Progenitor cell of endocrine pancreas (in vitro differentiated cells): Measurements from ENCODE around the gene AIFM1. TPM values are rescaled to one million over a fixed set of nuclear protein-coding genes. Genes with fewer than 3 reads are reported as not detected.

Experiments used
- DNase-seq: peaks from one replicate; pipeline ENCODE4 v3.0.0; 2021; ENCODE audit warnings: low spot score; ENCODE audit not compliant: unreplicated experiment
- H3K27ac Mint-ChIP-seq: 2 replicates; pipeline ENCODE4 v1.8.0; 2021; ENCODE audit warnings: mild to moderate bottlenecking, moderate library complexity, mixed read lengths
- H3K27me3 Mint-ChIP-seq: 2 replicates; pipeline ENCODE4 v1.8.0; 2021; ENCODE audit warnings: mixed read lengths
- H3K36me3 Mint-ChIP-seq: 2 replicates; pipeline ENCODE4 v1.8.0; 2022; ENCODE audit warnings: mixed read lengths; ENCODE audit not compliant: insufficient read depth
- H3K4me1 Mint-ChIP-seq: 2 replicates; pipeline ENCODE4 v1.8.0; 2021; ENCODE audit warnings: low read depth, mixed read lengths
- H3K4me3 Mint-ChIP-seq: 2 replicates; pipeline ENCODE4 v1.8.0; 2021; ENCODE audit warnings: low read depth, mild to moderate bottlenecking, moderate library complexity, mixed read lengths
- H3K9me3 Mint-ChIP-seq: 2 replicates; pipeline ENCODE4 v1.8.0; 2021; ENCODE audit warnings: low read depth, mixed read lengths
- total RNA-seq: library from RNA; stranded (reverse); gene quantifications from 2 replicates; pipeline ENCODE4 v1.2.1, GENCODE V29; 2021
- TF ChIP-seq, protein P1 (sequence below): fragments of 200-600 bp; sonication (generic); IDR thresholded peaks from one replicate; pipeline ENCODE4 v1.5.0; 2021; ENCODE audit warnings: antibody characterized with exemption, mild to moderate bottlenecking; ENCODE audit not compliant: unreplicated experiment

Gene AIFM1
- total RNA-seq, 1 donor from 2014 or later, result 35.5 TPM

DNA sequence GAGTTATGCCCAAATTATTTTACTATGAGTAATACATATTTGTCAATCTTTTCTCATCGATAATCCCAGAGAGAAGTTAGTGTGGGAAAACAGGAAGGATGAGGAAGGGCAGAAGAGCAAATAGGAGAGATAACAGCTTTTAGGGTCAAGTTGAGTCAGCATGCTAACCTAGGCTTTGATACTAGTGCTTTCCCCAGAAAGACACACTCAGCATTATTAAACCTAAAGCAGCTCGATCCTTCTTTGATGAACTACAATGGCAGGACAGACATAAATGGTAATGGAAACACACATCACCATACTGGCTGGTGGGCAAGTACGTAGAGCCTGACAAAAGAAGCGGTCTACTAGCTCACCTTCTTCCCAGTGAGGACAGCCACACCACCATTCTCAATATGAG, 20.5 kb downstream of the AIFM1 start:
- DNase-seq, result no peak
- Mint-ChIP-seq H3K4me1 (no peaks in the 10 kb centered on the region), H3K4me3 (no peak overlapping the region), H3K27ac (no peak overlapping the region), H3K27me3 (no peaks in the 10 kb centered on the region), H3K9me3 (peaks cover 16% of the 10 kb centered on the region), H3K36me3 (peaks cover 23% of the 10 kb centered on the region)
- TF ChIP-seq, protein P1, sequence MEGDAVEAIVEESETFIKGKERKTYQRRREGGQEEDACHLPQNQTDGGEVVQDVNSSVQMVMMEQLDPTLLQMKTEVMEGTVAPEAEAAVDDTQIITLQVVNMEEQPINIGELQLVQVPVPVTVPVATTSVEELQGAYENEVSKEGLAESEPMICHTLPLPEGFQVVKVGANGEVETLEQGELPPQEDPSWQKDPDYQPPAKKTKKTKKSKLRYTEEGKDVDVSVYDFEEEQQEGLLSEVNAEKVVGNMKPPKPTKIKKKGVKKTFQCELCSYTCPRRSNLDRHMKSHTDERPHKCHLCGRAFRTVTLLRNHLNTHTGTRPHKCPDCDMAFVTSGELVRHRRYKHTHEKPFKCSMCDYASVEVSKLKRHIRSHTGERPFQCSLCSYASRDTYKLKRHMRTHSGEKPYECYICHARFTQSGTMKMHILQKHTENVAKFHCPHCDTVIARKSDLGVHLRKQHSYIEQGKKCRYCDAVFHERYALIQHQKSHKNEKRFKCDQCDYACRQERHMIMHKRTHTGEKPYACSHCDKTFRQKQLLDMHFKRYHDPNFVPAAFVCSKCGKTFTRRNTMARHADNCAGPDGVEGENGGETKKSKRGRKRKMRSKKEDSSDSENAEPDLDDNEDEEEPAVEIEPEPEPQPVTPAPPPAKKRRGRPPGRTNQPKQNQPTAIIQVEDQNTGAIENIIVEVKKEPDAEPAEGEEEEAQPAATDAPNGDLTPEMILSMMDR, result no peak

DNA sequence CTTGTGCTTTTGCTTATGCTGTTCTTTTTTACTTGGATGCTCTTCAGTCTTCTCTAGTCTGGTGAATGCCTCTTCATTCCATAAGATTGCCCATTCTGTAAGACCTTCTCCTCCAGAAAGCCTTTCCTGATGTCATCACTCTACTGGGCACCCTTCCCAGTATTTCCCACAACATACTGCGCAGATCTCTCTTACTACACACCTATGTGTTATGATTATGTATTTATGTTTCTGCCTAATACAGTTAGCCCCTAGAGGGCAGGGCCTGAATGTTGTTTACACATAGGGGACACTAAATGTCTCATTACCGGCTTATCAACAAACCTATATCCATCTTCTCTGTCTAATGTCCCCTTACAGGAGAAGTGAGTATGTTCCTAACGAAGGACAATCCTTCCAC, 21.1 kb downstream of the AIFM1 start:
- no peak for DNase-seq
- no peaks in the 10 kb centered on the region for H3K4me1 Mint-ChIP-seq
- no peak overlapping the region for H3K4me3 Mint-ChIP-seq
- peaks cover 14% of the 10 kb centered on the region for H3K9me3 Mint-ChIP-seq
- TF ChIP-seq, protein P1, result no peak
- H3K36me3 Mint-ChIP-seq, result peaks cover 22% of the 10 kb centered on the region
- no peak overlapping the region for H3K27ac Mint-ChIP-seq
- H3K27me3 Mint-ChIP-seq, result no peaks in the 10 kb centered on the region

DNA sequence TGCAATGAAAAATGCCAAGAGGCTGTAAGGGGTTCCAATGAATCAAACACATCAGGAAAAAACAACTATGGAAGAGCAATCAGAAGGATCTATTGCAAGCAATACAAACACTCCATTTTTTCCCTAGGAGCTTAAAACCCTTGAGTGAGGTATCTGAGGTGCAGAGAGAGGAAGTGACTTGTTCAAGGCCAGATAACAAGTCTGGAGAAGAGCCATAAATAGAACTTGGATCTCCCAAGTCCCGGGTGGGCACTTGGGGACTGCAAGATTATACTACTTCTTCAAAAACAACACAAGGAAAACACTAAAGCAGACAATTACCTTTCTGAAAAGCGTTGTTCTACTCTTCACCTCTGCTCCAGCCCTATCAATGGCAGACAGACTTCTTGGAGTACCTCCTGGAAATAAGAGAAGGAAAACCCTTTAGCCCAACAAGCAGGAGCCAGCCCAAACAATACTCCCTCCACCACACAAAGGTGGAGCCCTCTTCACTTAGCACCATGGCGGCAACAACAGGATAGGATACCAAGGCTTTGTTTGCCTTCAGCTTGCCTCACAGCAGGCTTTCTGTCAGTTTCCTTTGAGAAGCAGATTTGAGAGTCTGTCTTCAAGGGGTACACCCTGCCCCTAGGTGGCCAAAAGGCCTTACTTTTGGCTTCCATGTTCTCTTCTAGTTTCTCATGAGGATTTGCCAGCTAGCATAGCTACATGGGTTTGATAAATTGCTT, 26.0 kb downstream of the AIFM1 start:
- Mint-ChIP-seq H3K27ac (no peak overlapping the region), H3K9me3 (peaks cover 17% of the 10 kb centered on the region), H3K27me3 (no peaks in the 10 kb centered on the region), H3K4me3 (no peak overlapping the region), H3K4me1 (no peaks in the 10 kb centered on the region), H3K36me3 (peaks cover 19% of the 10 kb centered on the region)
- no peak for DNase-seq
- TF ChIP-seq, protein P1, result no peak

DNA sequence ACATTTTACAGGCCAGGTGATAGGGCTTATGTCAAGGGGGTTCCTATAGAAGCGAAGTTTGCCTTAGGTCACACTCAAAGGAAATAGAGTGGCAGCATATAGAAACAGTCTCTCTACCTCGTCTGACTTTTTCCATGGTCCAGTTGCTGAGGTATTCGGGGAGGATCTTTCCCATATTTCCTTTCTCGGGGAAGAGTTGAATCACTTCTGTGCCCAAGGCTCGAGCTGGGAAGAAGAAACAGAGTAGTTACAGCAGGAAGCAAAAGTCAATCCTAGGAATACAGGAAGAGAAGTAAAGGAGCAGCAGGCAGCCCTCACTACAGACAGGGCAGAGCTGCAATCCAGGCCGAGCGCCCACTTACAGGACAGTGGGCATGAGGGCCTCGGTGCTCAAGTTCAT, 28.7 kb downstream of the AIFM1 start:
- TF ChIP-seq, protein P1, result no peak
- Mint-ChIP-seq H3K4me1 (no peaks in the 10 kb centered on the region), H3K27me3 (no peaks in the 10 kb centered on the region), H3K27ac (no peak overlapping the region), H3K9me3 (peaks cover 8% of the 10 kb centered on the region), H3K4me3 (no peak overlapping the region), H3K36me3 (peaks cover 12% of the 10 kb centered on the region)
- DNase-seq, result no peak

DNA sequence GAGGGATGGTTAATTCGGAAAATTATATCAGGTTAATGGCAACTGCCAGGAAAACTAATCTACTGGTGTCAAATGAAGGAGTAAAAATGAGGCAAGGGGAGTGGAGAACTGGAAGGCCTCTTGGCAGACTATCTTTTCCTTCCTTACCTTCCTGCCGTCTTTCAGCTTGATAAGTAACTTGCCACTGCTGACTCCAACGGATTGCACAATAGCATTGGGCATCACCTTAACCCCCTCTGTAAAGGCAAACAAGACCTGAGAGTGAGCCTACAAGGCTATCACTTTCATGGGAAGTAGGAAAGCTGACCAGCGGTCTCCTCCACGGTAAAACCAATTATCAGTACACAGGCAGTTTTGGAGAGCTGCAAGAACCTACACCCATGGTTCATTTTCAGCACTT, 29.1 kb downstream of the AIFM1 start:
- Mint-ChIP-seq H3K4me3 (no peak overlapping the region), H3K27ac (no peak overlapping the region), H3K36me3 (peaks cover 12% of the 10 kb centered on the region), H3K9me3 (peaks cover 3% of the 10 kb centered on the region), H3K27me3 (no peaks in the 10 kb centered on the region), H3K4me1 (no peaks in the 10 kb centered on the region)
- TF ChIP-seq, protein P1, result no peak
- no peak for DNase-seq
